ENCODE measurements around the gene GPR137B. TPM values are rescaled to one million over a fixed set of nuclear protein-coding genes. Genes with fewer than 3 reads are reported as not detected.
A peak's percentile ranks its signal among the peaks of the same experiment; 100 is the strongest.

The GPR137B gene
- total and polyA plus RNA-seq, 9 of the 15 experiments (the other 6 are each of a cell fraction or from before 2014, with no cell fraction given), result 0.04 to 1.0 (median 0.62) TPM

DNA sequence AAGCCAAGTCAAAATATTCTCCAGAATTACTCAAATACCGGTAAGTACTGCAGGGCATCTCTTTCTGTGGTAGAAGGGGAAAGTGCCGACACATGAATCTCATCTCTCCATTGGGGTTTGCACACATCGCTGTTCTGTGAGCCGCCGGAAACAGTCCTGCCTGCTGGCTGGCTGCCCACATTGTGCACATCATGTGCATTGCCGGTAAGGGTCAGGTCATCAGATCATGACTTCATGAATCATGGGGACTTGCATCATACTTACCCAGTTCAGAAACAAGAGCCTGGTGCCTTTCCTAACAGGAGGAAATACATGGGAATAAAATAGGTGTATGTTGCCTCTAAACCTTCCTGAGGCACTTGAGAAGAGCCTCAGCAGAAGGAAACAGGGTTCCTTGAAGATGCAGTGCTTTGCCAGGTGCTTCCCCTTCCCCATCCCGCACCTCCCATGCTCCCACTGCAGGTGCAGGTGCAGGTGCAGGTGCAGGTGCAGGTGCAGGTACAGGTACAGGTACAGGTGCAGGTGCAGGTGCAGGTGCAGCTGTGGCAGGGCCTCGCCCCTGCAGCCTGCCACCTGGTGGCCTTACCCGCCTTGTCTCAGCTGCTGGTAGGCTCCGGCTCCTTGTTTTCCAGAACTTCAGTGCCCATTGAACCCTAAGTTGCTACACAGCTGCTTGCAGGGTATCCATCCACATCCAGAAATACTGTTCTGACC is 26.5 kb downstream of the GPR137B start (continued):
- TF ChIP-seq SMARCB1 (IDR thresholded peaks at IDR 0.05; ENCODE audit: insufficient read length, low read depth), result no peak
- TF ChIP-seq ARID2 (IDR thresholded peaks at IDR 0.05), result no peak
- TF ChIP-seq EP400 (IDR thresholded peaks at IDR 0.05), result no peak; the same call in 1 of the 2 replicates
- TF ChIP-seq, protein P1, sequence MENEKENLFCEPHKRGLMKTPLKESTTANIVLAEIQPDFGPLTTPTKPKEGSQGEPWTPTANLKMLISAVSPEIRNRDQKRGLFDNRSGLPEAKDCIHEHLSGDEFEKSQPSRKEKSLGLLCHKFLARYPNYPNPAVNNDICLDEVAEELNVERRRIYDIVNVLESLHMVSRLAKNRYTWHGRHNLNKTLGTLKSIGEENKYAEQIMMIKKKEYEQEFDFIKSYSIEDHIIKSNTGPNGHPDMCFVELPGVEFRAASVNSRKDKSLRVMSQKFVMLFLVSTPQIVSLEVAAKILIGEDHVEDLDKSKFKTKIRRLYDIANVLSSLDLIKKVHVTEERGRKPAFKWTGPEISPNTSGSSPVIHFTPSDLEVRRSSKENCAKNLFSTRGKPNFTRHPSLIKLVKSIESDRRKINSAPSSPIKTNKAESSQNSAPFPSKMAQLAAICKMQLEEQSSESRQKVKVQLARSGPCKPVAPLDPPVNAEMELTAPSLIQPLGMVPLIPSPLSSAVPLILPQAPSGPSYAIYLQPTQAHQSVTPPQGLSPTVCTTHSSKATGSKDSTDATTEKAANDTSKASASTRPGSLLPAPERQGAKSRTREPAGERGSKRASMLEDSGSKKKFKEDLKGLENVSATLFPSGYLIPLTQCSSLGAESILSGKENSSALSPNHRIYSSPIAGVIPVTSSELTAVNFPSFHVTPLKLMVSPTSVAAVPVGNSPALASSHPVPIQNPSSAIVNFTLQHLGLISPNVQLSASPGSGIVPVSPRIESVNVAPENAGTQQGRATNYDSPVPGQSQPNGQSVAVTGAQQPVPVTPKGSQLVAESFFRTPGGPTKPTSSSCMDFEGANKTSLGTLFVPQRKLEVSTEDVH (IDR thresholded peaks at IDR 0.05; ENCODE audit: low read depth, partially characterized antibody), result no peak
- TF ChIP-seq, protein P2, sequence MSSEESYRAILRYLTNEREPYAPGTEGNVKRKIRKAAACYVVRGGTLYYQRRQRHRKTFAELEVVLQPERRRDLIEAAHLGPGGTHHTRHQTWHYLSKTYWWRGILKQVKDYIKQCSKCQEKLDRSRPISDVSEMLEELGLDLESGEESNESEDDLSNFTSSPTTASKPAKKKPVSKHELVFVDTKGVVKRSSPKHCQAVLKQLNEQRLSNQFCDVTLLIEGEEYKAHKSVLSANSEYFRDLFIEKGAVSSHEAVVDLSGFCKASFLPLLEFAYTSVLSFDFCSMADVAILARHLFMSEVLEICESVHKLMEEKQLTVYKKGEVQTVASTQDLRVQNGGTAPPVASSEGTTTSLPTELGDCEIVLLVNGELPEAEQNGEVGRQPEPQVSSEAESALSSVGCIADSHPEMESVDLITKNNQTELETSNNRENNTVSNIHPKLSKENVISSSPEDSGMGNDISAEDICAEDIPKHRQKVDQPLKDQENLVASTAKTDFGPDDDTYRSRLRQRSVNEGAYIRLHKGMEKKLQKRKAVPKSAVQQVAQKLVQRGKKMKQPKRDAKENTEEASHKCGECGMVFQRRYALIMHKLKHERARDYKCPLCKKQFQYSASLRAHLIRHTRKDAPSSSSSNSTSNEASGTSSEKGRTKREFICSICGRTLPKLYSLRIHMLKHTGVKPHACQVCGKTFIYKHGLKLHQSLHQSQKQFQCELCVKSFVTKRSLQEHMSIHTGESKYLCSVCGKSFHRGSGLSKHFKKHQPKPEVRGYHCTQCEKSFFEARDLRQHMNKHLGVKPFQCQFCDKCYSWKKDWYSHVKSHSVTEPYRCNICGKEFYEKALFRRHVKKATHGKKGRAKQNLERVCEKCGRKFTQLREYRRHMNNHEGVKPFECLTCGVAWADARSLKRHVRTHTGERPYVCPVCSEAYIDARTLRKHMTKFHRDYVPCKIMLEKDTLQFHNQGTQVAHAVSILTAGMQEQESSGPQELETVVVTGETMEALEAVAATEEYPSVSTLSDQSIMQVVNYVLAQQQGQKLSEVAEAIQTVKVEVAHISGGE (CRISPR knock-in tag; IDR thresholded peaks at IDR 0.05), result 0 out of 6 replicates have a peak, but pooled peaks of 1 of the 3 experiments have one; percentile 30
- no peak for TF ChIP-seq XRCC4 (IDR thresholded peaks at IDR 0.05; ENCODE audit: extremely low read depth, insufficient read depth, insufficient read length)
- no peak for TF ChIP-seq HMG20A (CRISPR knock-in tag; conservative IDR thresholded peaks at IDR 0.05)
- no peak for TF ChIP-seq ZNF717 (CRISPR knock-in tag; IDR thresholded peaks at IDR 0.05)
- TF ChIP-seq, protein P3, sequence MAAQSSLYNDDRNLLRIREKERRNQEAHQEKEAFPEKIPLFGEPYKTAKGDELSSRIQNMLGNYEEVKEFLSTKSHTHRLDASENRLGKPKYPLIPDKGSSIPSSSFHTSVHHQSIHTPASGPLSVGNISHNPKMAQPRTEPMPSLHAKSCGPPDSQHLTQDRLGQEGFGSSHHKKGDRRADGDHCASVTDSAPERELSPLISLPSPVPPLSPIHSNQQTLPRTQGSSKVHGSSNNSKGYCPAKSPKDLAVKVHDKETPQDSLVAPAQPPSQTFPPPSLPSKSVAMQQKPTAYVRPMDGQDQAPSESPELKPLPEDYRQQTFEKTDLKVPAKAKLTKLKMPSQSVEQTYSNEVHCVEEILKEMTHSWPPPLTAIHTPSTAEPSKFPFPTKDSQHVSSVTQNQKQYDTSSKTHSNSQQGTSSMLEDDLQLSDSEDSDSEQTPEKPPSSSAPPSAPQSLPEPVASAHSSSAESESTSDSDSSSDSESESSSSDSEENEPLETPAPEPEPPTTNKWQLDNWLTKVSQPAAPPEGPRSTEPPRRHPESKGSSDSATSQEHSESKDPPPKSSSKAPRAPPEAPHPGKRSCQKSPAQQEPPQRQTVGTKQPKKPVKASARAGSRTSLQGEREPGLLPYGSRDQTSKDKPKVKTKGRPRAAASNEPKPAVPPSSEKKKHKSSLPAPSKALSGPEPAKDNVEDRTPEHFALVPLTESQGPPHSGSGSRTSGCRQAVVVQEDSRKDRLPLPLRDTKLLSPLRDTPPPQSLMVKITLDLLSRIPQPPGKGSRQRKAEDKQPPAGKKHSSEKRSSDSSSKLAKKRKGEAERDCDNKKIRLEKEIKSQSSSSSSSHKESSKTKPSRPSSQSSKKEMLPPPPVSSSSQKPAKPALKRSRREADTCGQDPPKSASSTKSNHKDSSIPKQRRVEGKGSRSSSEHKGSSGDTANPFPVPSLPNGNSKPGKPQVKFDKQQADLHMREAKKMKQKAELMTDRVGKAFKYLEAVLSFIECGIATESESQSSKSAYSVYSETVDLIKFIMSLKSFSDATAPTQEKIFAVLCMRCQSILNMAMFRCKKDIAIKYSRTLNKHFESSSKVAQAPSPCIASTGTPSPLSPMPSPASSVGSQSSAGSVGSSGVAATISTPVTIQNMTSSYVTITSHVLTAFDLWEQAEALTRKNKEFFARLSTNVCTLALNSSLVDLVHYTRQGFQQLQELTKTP (IDR thresholded peaks at IDR 0.05; ENCODE audit: low read depth in 1 of 2, partially characterized antibody in 2 of 2), result peak in 1 of 2 experiments; percentile 23

All from K562 (cell line).